Right hindlimb (tissue), 1 donor: ENCODE measurements around the gene ZNF141.
"Not testable (repeated sequence)": the region's sequence is repeated elsewhere in the genome, so short reads cannot be mapped to it uniquely, and the experiment has no call there.

ENCODE experiments used
- DNase-seq: peaks from one replicate; pipeline ENCODE4 v3.0.0-alpha.2; 2018

ZNF141 gene

DNA sequence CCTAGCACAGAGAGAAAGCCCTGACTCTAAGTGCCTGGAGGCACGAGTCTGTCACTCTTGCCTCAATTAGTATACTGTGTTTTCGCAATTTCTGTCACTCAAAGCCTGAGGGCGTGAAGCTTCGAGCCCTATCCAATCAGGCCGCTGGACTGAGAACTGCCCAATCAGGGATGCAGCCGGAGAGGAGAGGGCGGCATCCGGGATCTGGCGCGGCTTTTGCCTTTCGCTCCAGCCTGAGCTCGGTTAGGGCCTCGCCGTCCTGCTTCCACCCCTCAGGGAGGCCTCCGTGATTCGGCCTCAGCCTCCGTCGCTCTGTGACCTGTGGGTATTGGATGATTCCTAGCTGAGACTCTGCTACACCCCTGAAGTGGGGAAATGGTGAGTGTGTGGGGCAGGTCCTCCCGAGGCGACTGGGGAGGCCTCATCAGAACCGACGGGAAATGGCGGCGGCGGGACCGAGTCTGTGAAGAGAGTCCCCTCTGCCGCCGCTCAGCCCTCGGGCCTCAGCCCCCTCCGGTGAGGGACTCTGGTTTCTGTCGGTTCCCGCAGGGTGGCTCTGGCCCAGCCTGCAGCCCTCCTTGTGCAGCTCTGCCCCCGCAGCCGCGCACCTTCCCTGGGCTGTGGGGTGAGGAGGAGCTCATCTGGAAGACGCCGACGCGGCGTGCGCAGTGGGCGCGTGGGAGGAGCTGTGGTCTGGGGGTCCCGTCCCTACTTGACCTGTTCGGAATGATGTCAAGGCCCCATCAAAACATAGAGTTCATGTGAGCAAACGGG lies 48.5 kb downstream of the ZNF141 start:
- no peak for DNase-seq

DNA sequence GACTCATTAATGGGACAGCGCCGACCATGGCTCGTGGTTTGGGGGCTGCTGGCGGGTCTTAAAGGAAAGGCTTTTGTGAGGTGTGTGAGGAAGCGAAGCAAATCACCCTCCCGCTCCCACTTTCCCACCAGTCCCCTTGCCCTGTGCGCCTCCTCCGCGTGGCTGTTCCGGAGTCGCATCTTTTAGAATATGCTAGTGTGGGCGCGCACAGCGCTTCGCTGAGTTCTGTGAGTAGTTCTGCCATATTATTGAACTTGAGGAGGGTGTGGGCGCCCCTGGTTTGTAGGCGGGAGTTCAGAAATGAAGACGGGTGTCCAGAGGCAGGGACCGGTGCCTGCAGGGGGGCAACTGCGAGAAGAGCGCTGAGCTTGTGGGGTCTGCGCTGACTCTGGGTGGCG lies 49.1 kb downstream of the ZNF141 start:
- no peak for DNase-seq

DNA sequence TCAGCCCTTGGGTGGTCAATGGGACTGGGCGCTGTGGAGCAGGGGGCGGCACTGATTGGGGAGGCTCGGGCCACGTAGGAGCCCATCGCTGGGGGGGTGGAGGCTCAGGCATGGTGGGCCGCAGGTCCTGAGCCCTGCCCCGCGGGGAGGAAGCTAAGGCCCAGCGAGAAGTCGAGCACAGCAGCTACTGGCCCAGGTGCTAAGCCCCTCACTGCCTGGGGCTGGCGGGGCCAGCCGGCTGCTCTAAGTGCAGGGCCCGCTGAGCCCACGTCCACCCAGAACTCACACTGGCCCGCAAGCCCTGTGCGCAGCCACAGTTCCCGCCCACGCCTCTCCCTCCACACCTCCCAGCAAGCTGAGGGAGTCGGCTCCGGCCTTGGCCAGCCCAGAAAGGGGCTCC lies 66.4 kb downstream of the ZNF141 start:
- no peak for DNase-seq

DNA sequence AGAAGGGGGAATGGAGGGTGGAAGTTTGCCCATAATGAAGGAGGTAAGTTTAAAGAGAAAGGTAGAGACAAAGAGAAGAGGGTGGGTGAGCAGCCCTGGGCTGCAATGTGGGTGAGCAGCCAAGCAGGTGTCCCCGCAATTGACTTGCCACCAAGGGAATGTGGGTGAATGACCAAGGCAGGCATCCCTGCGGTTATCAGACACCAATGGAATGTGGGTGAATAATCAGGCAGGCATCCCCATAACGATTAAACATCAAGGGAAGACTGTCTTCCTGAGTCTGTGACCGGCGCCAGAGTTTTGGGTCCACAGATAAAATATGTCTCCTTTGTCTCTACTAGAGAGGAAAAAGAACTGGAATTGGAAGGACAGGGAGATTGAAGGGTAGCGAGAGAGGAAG lies 70.7 kb downstream of the ZNF141 start:
- not testable (repeated sequence) for DNase-seq

DNA sequence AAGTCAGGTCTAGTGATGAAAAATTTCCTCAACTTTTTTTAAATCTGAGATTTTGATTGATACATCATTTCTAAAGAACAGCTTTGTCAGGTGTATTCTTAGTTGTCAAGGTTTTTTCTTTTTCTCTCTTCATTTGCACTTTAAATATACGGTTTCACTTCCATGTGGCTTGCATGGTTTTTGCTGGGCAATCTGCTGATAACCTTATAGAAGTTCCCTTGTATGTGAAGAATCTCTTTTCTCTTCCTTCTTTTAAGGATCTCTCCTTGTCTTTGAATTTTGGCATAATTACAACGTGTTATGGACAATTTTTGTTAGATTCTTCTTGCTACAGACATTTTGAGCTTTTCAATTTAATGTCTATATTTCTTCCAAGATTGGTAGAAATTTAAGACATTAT lies 85.0 kb downstream of the ZNF141 start:
- DNase-seq = no peak
